ENCODE data around the gene NPBWR2. TPM values are rescaled to one million over a fixed set of nuclear protein-coding genes. Genes with fewer than 3 reads are reported as not detected.
A peak's percentile ranks its signal among the peaks of the same experiment; 100 is the strongest.
"Not testable (repeated sequence)": the region's sequence is repeated elsewhere in the genome, so short reads cannot be mapped to it uniquely, and the experiment has no call there.

The NPBWR2 gene
- total and polyA plus RNA-seq, 7 donors = not detected

DNA sequence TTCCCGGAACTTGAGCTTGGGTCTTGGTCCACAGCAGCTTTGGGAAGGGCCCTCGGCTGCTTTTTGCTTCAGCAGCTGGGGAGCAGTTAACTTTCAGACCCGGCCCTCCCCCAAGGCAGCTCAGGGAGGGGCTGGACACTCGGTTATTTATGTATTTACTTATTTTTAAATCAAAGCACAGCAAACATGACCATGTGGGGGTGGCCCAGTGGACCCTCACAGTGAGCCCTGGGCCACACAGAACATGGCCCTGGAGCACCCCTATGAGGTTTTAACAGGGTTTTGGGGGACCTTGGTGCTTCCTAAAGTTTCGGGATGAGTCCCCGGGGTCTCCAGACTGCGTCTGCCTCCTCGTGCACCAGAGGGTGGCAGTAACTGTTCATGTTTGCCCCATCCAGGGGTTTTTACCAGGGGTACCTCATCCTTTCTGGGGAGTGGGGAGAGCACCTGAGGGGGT lies 26.6 kb upstream of the NPBWR2 start:
- 32 to 38% (median 35%) methylated on average over 8 of the region's 8 CpGs for WGBS, 3 donors
- intact Hi-C loops (cut with DNase I) = no loop called here

DNA sequence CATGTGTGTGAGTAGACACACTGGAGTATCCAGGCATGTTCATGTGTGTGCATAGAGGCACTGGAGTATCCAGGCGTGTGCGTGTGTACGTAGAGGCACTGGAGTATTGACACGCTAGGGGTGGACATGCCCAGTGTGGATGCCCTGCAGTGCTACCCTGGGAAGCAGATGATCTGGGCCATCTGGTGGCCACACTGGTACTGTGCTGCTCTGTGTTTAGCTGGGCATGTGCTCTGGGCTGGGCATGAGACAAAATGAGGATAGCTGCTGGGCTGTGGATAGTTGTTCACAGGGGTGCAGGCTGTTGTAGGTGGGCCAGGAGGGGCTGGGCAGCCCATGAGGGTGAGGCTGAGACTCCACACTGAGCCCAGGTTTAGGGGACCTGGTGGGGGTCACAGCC lies 24.0 kb upstream of the NPBWR2 start:
- WGBS, 3 donors = 62 to 80% (median 64%) methylated on average over 4 of the region's 4 CpGs
- H3K4me1 ChIP-seq = no peaks in the 10 kb centered on the region
- ATAC-seq (no peak), DNase-seq (no peak)
- TF ChIP-seq, protein P1, sequence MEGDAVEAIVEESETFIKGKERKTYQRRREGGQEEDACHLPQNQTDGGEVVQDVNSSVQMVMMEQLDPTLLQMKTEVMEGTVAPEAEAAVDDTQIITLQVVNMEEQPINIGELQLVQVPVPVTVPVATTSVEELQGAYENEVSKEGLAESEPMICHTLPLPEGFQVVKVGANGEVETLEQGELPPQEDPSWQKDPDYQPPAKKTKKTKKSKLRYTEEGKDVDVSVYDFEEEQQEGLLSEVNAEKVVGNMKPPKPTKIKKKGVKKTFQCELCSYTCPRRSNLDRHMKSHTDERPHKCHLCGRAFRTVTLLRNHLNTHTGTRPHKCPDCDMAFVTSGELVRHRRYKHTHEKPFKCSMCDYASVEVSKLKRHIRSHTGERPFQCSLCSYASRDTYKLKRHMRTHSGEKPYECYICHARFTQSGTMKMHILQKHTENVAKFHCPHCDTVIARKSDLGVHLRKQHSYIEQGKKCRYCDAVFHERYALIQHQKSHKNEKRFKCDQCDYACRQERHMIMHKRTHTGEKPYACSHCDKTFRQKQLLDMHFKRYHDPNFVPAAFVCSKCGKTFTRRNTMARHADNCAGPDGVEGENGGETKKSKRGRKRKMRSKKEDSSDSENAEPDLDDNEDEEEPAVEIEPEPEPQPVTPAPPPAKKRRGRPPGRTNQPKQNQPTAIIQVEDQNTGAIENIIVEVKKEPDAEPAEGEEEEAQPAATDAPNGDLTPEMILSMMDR (IDR thresholded peaks at IDR 0.05) = no peak
- H3K27me3 ChIP-seq (ENCODE audit: insufficient read depth in 3 of 3, low read length in 2 of 3) = peaks cover 0 to 15% (median 9%) of the 10 kb centered on the region in 3 donors
- peaks cover 6% of the 10 kb centered on the region for H3K9me3 ChIP-seq
- no peaks in the 10 kb centered on the region for H3K36me3 ChIP-seq (ENCODE audit: insufficient read depth in 1 of 2, low read depth in 1 of 2)
- no peak overlapping the region for H3K4me3 ChIP-seq
- intact Hi-C loops (cut with DNase I) = no loop called here
- no peak overlapping the region for H3K27ac ChIP-seq

More for the DNA sequence above, 26.6 kb upstream of the NPBWR2 start:
- Histone ChIP-seq H3K9me3 (no peaks in the 10 kb centered on the region), H3K27ac (no peak overlapping the region), H3K4me1 (no peaks in the 10 kb centered on the region), H3K27me3 (ENCODE audit: insufficient read depth in 3 of 3, low read length in 2 of 3) (peaks cover 0 to 9% (median 4%) of the 10 kb centered on the region in 3 donors), H3K36me3 (ENCODE audit: insufficient read depth in 1 of 2, low read depth in 1 of 2) (no peaks in the 10 kb centered on the region), H3K4me3 (no peak overlapping the region)
- ATAC-seq (no peak), DNase-seq (no peak)
- TF ChIP-seq, protein P1 (IDR thresholded peaks at IDR 0.05) = peak; percentile 9

DNA sequence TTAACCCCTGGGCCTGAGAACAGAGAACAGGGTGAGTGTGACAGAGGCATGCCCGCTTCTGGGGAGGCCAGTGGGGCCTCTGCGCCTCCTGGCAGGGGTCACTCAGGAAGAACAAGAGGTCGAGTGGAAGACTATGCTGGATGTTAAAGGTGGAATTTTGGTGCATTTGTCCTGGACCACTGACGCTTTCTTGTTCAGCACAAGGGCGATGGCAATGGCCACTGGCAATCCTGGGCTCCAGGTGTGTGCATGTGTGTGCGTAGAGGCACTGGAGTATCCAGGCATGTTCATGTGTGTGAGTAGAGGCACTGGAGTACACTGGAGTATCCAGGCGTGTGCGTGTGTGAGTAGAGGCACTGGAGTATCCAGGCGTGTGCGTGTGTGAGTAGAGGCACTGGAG lies 23.5 kb upstream of the NPBWR2 start:
- Histone ChIP-seq H3K36me3 (ENCODE audit: insufficient read depth in 1 of 2, low read depth in 1 of 2) (no peaks in the 10 kb centered on the region), H3K4me1 (no peaks in the 10 kb centered on the region), H3K27me3 (ENCODE audit: insufficient read depth in 3 of 3, low read length in 2 of 3) (peaks cover 0 to 15% (median 9%) of the 10 kb centered on the region in 3 donors), H3K9me3 (peaks cover 6% of the 10 kb centered on the region), H3K4me3 (no peak overlapping the region), H3K27ac (no peak overlapping the region)
- intact Hi-C loops (cut with DNase I) = no loop called here
- ATAC-seq (no peak), DNase-seq (no peak)
- WGBS, 3 donors = 78 to 82% (median 79%) methylated on average over 10 of the region's 10 CpGs
- TF ChIP-seq, protein P1 (IDR thresholded peaks at IDR 0.05) = no peak

DNA sequence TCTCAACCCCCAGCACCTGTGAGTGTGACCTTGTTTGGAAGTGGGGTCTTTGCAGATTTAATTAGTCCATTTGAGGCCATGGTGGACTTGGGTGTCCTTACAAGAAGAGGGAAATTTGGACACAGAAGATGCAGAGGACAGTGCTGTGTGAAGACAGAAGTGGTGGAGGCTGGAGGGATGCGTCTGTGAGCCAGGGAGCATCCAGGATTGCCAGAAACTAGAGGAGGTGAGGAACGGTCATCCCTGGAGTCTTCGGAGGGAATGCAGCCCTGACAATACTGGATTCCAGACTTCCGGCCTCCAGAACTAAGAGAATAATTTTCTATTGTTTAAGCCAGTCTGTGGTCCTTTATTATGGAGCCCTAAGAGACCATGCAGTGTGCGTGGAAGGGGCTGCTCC lies 22.9 kb upstream of the NPBWR2 start:
- Histone ChIP-seq H3K9me3 (peaks cover 6% of the 10 kb centered on the region), H3K4me1 (no peaks in the 10 kb centered on the region), H3K4me3 (no peak overlapping the region), H3K27me3 (ENCODE audit: insufficient read depth in 3 of 3, low read length in 2 of 3) (peaks cover 0 to 15% (median 5%) of the 10 kb centered on the region in 3 donors), H3K36me3 (ENCODE audit: insufficient read depth in 1 of 2, low read depth in 1 of 2) (no peaks in the 10 kb centered on the region), H3K27ac (no peak overlapping the region)
- TF ChIP-seq, protein P1 (IDR thresholded peaks at IDR 0.05) = no peak
- ATAC-seq = no peak
- intact Hi-C loops (cut with DNase I) = no loop called here
- DNase-seq = no peak
- WGBS, 3 donors = 33 to 39% (median 35%) methylated on average over 5 of the region's 5 CpGs

DNA sequence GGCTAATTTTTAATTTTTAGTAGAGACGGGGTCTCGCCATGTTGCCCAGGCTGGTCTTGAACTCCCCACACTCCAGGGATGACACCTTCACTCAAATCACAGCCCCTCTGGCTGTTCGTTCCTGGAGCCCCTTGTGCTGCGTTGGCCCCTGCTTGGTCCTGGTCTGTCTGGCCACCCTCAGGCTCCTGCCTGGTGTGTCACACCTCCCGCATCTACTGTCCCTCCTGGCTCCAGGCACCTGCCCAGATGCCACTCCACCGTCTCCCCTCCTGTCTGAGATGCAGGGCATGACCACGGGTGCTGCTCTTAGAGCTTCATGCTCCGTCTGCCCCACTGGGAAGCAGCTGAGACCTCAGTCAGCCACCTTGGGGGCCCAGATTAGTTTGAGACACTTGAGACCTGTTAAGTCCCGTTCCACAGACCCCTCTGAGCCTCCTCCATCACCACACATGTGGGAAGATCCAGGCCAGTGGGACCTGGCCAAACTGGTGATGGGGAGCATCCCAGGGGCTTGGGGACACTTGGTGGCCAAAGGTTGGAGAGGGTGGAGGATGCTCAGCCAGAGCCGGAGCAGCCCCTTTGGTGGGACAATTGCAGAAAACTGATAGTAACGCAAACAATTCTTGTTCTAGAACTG lies 21.9 kb upstream of the NPBWR2 start:
- Histone ChIP-seq H3K4me3 (no peak overlapping the region), H3K9me3 (peaks cover 6% of the 10 kb centered on the region), H3K27me3 (ENCODE audit: insufficient read depth in 3 of 3, low read length in 2 of 3) (peaks cover 0 to 19% (median 5%) of the 10 kb centered on the region in 3 donors), H3K4me1 (no peaks in the 10 kb centered on the region), H3K36me3 (ENCODE audit: insufficient read depth in 1 of 2, low read depth in 1 of 2) (no peaks in the 10 kb centered on the region), H3K27ac (no peak overlapping the region)
- DNase-seq (no peak), ATAC-seq (no peak)
- TF ChIP-seq, protein P1 (IDR thresholded peaks at IDR 0.05) = no peak
- 74 to 77% (median 76%) methylated on average over 11 of the region's 11 CpGs for WGBS, 3 donors
- intact Hi-C loops (cut with DNase I) = no loop called here

DNA sequence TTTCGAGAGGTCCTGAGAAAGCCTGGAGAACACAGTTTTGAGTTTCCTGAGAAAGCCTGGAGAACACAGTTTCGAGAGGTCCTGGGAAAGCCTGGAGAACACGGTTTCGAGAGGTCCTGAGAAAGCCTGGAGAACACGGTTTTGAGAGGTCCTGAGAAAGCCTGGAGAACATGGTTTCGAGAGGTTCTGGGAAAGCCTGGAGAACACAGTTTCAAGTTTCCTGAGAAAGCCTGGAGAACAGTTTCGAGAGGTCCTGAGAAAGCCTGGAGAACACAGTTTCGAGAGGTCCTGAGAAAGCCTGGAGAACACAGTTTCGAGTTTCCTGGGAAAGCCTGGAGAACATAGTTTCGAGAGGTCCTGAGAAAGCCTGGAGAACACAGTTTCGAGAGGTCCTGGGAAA lies 16.2 kb upstream of the NPBWR2 start:
- ATAC-seq; H3K27ac ChIP-seq; H3K9me3 ChIP-seq; DNase-seq; H3K4me3 ChIP-seq; H3K36me3 ChIP-seq (ENCODE audit: insufficient read depth in 1 of 2, low read depth in 1 of 2); H3K4me1 ChIP-seq: not testable (repeated sequence)
- 79 to 85% (median 84%) methylated on average over 11 of the region's 11 CpGs for WGBS, 3 donors
- intact Hi-C loops (cut with DNase I) = loop anchor here in 1 of 2 donors (5.0 kb wide), 1 partner anchor 86 kb away; the partner anchor contains the start of gene C20orf204
- H3K27me3 ChIP-seq (ENCODE audit: insufficient read depth in 3 of 3, low read length in 2 of 3) = peaks cover 0 to 34% (median 0%) of the 10 kb centered on the region in 3 donors

DNA sequence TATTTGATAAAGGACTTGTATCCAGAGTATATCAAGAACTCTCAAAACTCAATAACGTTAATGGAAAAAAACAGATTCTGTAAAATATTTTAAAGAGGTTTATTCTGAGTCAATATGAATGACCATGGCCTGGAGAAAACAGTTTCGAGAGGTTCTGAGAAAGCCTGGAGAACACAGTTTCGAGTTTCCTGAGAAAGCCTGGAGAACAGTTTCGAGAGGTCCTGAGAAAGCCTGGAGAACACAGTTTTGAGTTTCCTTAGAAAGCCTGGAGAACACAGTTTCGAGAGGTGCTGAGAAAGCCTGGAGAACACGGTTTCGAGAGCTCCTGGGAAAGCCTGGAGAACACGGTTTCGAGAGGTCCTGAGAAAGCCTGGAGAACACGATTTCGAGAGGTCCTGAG lies 15.6 kb upstream of the NPBWR2 start:
- not testable (repeated sequence) for H3K4me3 ChIP-seq; ATAC-seq; H3K4me1 ChIP-seq; H3K36me3 ChIP-seq (ENCODE audit: insufficient read depth in 1 of 2, low read depth in 1 of 2); H3K9me3 ChIP-seq; DNase-seq; H3K27ac ChIP-seq
- WGBS, 3 donors = 82 to 85% (median 83%) methylated on average over 11 of the region's 11 CpGs
- intact Hi-C loops (cut with DNase I) = loop anchor here in 1 of 2 donors (5.0 kb wide), 1 partner anchor 86 kb away; the partner anchor contains the start of gene C20orf204
- H3K27me3 ChIP-seq (ENCODE audit: insufficient read depth in 3 of 3, low read length in 2 of 3) = peaks cover 0 to 28% (median 0%) of the 10 kb centered on the region in 3 donors

Measured in psoas muscle (tissue), 8 donors.